K562 (cell line): ENCODE measurements around the gene PIK3R5.
A peak's percentile ranks its signal among the peaks of the same experiment; 100 is the strongest.

ENCODE experiments used
- CHD2 ChIP-seq: IDR thresholded peaks from 2 replicates; pipeline ENCODE4 v1.6.1; 2011; ENCODE audit warnings: low read depth, low read length
- FOS ChIP-seq: IDR thresholded peaks from 3 replicates; pipeline ENCODE4 v1.6.1; 2011; ENCODE audit not compliant: insufficient read length; ENCODE audit errors: extremely low read depth
- JUN ChIP-seq, 2 experiments: sonication (generic) in 1 of 2; formaldehyde crosslinking in 1 of 2; IDR thresholded peaks; 2 replicates each; pipeline versions ENCODE4 v1.6.1 to v1.8.0; 2012 to 2022; ENCODE audit warnings: borderline replicate concordance in 2 of 2, mild to moderate bottlenecking in 2 of 2, improper control_type of control experiment in 1 of 2, low read depth in 1 of 2, low read length in 1 of 2, missing genetic modification reagents in 1 of 2
- PBX2 ChIP-seq, 2 experiments: IDR thresholded peaks in 1 of 2; conservative IDR thresholded peaks in 1 of 2; 2 replicates each; pipeline ENCODE4 v1.6.1; 2016; ENCODE audit warnings: low read depth in 2 of 2, mild to moderate bottlenecking in 1 of 2, missing compliant biosample characterization in 1 of 2, missing genetic modification characterization in 1 of 2, moderate library complexity in 1 of 2
- POLR2AphosphoS5 ChIP-seq: IDR thresholded peaks from 2 replicates; pipeline ENCODE4 v1.6.1; 2011; ENCODE audit warnings: mild to moderate bottlenecking, low read depth, low read length, moderate library complexity; ENCODE audit not compliant: control insufficient read depth, insufficient read depth
- ZBTB1 ChIP-seq: sonication (generic); formaldehyde crosslinking; IDR thresholded peaks from 2 replicates; pipeline ENCODE4 v1.8.1; 2023; ENCODE audit warnings: missing genetic modification reagents, low read depth, mild to moderate bottlenecking, borderline replicate concordance
- ZBTB7A ChIP-seq: IDR thresholded peaks from 2 replicates; pipeline ENCODE4 v1.6.1; 2011; ENCODE audit warnings: low read depth, mild to moderate bottlenecking, low read length, moderate library complexity, borderline replicate concordance; ENCODE audit not compliant: control insufficient read depth
- ZBTB8A ChIP-seq: fragments of 450-650 bp; IDR thresholded peaks from 2 replicates; pipeline ENCODE4 v1.6.1; 2018; ENCODE audit warnings: mild to moderate bottlenecking, moderate library complexity; ENCODE audit not compliant: partially characterized antibody
- ZFX ChIP-seq: sonication (generic); formaldehyde crosslinking; IDR thresholded peaks from 2 replicates; pipeline ENCODE4 v1.8.0; 2022; ENCODE audit warnings: mild to moderate bottlenecking, missing genetic modification reagents, moderate library complexity
- ZNF263 ChIP-seq: sonication (generic); formaldehyde crosslinking; IDR thresholded peaks from 2 replicates; pipeline ENCODE4 v1.8.0; 2022; ENCODE audit warnings: mild to moderate bottlenecking, missing genetic modification reagents, borderline replicate concordance

- no peak for TF ChIP-seq ZNF263 (CRISPR knock-in tag)
- TF ChIP-seq CHD2: no peak
- TF ChIP-seq POLR2AphosphoS5: no peak
- TF ChIP-seq JUN (IDR thresholded peaks at IDR 0.05; ENCODE audit: borderline replicate concordance, low read depth, low read length): no peak
- no peak for TF ChIP-seq JUN (CRISPR knock-in tag; IDR thresholded peaks at IDR 0.05; ENCODE audit: borderline replicate concordance)
- TF ChIP-seq PBX2 (CRISPR knock-in tag; IDR thresholded peaks at IDR 0.05; ENCODE audit: low read depth): no peak
- TF ChIP-seq PBX2 (tag; conservative IDR thresholded peaks at IDR 0.05; ENCODE audit: low read depth): no peak
- TF ChIP-seq ZBTB7A: no peak
- no peak for TF ChIP-seq ZBTB1 (CRISPR knock-in tag)
- TF ChIP-seq FOS: peak; percentile 21
- TF ChIP-seq ZFX: no peak
- no peak for TF ChIP-seq ZBTB8A
These were observed 118.7 kb downstream of the PIK3R5 start for GRCh38 chr17:8846768-8847211.
